HepG2 (cell line): ENCODE data around the gene ANKRD27. TPM values are rescaled to one million over a fixed set of nuclear protein-coding genes. Genes with fewer than 3 reads are reported as not detected.

Source experiments
- ATF1 ChIP-seq: IDR thresholded peaks from 2 replicates; pipeline ENCODE4 v1.6.1; 2016; ENCODE audit warnings: mild to moderate bottlenecking, control low read depth
- CEBPB ChIP-seq: IDR thresholded peaks from 2 replicates; pipeline ENCODE4 v1.6.1; 2011; ENCODE audit warnings: low read depth, low read length, improper control_type of control experiment, borderline replicate concordance
- ETV5 ChIP-seq: IDR thresholded peaks from 2 replicates; pipeline ENCODE4 v1.6.1; 2018; ENCODE audit warnings: missing biosample characterization, missing genetic modification reagents, inconsistent platforms, borderline replicate concordance
- FLYWCH1 ChIP-seq: sonication (generic); formaldehyde crosslinking; IDR thresholded peaks from 2 replicates; pipeline ENCODE4 v1.8.1; 2023; ENCODE audit warnings: mild to moderate bottlenecking, missing genetic modification reagents
- FOSL2 ChIP-seq: sonication (generic); formaldehyde crosslinking; IDR thresholded peaks from 2 replicates; pipeline ENCODE4 v1.4.0; 2020; ENCODE audit warnings: missing genetic modification reagents
- HDAC1 ChIP-seq: sonication (generic); formaldehyde crosslinking; IDR thresholded peaks from 2 replicates; pipeline ENCODE4 v1.5.1; 2020; ENCODE audit warnings: mild to moderate bottlenecking, missing genetic modification reagents
- HOXA9 ChIP-seq: sonication (generic); formaldehyde crosslinking; IDR thresholded peaks from 2 replicates; pipeline ENCODE4 v1.8.1; 2022; ENCODE audit warnings: missing genetic modification reagents, mild to moderate bottlenecking, moderate library complexity, borderline replicate concordance
- LCORL ChIP-seq, 2 experiments: fragments of 450-650 bp in 1 of 2; sonication (generic) in 1 of 2; formaldehyde crosslinking in 1 of 2; IDR thresholded peaks; 2 replicates each; pipeline versions ENCODE4 v1.5.0 to v1.6.1; 2017 to 2020; ENCODE audit warnings: antibody characterized with exemption in 1 of 2, missing genetic modification reagents in 1 of 2
- RARG ChIP-seq: sonication (generic); formaldehyde crosslinking; IDR thresholded peaks from 2 replicates; pipeline ENCODE4 v1.4.0; 2020; ENCODE audit warnings: low read depth, mild to moderate bottlenecking, missing genetic modification reagents
- SAP130 ChIP-seq: IDR thresholded peaks from 2 replicates; pipeline ENCODE4 v1.6.1; 2016; ENCODE audit warnings: low read depth
- SMC3 ChIP-seq: IDR thresholded peaks from 2 replicates; pipeline ENCODE4 v1.6.1; 2011; ENCODE audit warnings: low read length, improper control_type of control experiment
- ZNF121 ChIP-seq: sonication (generic); formaldehyde crosslinking; IDR thresholded peaks from 2 replicates; pipeline ENCODE4 v1.5.0; 2020; ENCODE audit warnings: mild to moderate bottlenecking, missing genetic modification reagents
- ZNF124 ChIP-seq: sonication (generic); formaldehyde crosslinking; IDR thresholded peaks from 2 replicates; pipeline ENCODE4 v1.4.0; 2020; ENCODE audit warnings: missing genetic modification reagents
- ZNF18 ChIP-seq: sonication (generic); formaldehyde crosslinking; IDR thresholded peaks from 2 replicates; pipeline ENCODE4 v1.8.0; 2022; ENCODE audit warnings: mild to moderate bottlenecking, missing genetic modification reagents; ENCODE audit not compliant: insufficient replicate concordance
- ZNF234 ChIP-seq: sonication (generic); formaldehyde crosslinking; conservative IDR thresholded peaks from 2 replicates; pipeline ENCODE4 v1.5.1; 2020; ENCODE audit warnings: mild to moderate bottlenecking, missing genetic modification reagents
- ZNF563 ChIP-seq: sonication (generic); formaldehyde crosslinking; IDR thresholded peaks from 2 replicates; pipeline ENCODE4 v1.8.0; 2022; ENCODE audit warnings: mild to moderate bottlenecking, moderate library complexity, missing genetic modification reagents
- ZSCAN31 ChIP-seq: sonication (generic); formaldehyde crosslinking; IDR thresholded peaks from 2 replicates; pipeline ENCODE4 v1.5.0; 2020; ENCODE audit warnings: low read depth, mild to moderate bottlenecking, missing genetic modification reagents
- polyA plus RNA-seq, 8 experiments: library from polyadenylated mRNA; depleted of rRNA in 3 of 8; stranded (reverse) in 7 of 8; unstranded in 1 of 8; fragments of >200 nt; fragmentation: Illumina TruSeq in 4 of 8; extraction: Trizol in 4 of 8; gene quantifications; 2 replicates each; pipeline versions ENCODE4 v1.2.1 to v1.2.3, GENCODE V29; 2011 to 2016; ENCODE audit warnings: low read depth in 4 of 8, missing spikeins in 1 of 8, mixed read lengths in 1 of 8; ENCODE audit not compliant: insufficient read depth in 1 of 8
- total RNA-seq, 5 experiments: library from RNA; depleted of rRNA; stranded (reverse); fragments of >200 nt; fragmentation: Illumina TruSeq; extraction: Trizol; gene quantifications; 2 replicates each; pipeline ENCODE4 v1.2.3, GENCODE V29; 2016; ENCODE audit warnings: low read depth in 1 of 5
- TF ChIP-seq, protein P1 (sequence below): sonication (generic); formaldehyde crosslinking; conservative IDR thresholded peaks from 2 replicates; pipeline ENCODE4 v1.8.1; 2023; ENCODE audit warnings: missing genetic modification reagents
- TF ChIP-seq, protein P2 (sequence below): sonication (generic); formaldehyde crosslinking; IDR thresholded peaks from 2 replicates; pipeline ENCODE4 v1.8.0; 2022; ENCODE audit warnings: mild to moderate bottlenecking, missing genetic modification reagents, moderate library complexity
- TF ChIP-seq, protein P3 (sequence below): sonication (generic); formaldehyde crosslinking; IDR thresholded peaks from 2 replicates; pipeline ENCODE4 v1.9.0; 2021; ENCODE audit warnings: mild to moderate bottlenecking, missing genetic modification reagents

The ANKRD27 gene
- total and polyA plus RNA-seq, 2 of the 13 experiments (the other 11 are each of a cell fraction or from before 2014, with no cell fraction given): 22.2 to 23.7 TPM

- no peak for TF ChIP-seq RARG (CRISPR knock-in tag)
- TF ChIP-seq ZNF18 (CRISPR knock-in tag): no peak
- TF ChIP-seq, protein P1, sequence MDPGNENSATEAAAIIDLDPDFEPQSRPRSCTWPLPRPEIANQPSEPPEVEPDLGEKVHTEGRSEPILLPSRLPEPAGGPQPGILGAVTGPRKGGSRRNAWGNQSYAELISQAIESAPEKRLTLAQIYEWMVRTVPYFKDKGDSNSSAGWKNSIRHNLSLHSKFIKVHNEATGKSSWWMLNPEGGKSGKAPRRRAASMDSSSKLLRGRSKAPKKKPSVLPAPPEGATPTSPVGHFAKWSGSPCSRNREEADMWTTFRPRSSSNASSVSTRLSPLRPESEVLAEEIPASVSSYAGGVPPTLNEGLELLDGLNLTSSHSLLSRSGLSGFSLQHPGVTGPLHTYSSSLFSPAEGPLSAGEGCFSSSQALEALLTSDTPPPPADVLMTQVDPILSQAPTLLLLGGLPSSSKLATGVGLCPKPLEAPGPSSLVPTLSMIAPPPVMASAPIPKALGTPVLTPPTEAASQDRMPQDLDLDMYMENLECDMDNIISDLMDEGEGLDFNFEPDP (CRISPR knock-in tag): no peak
- TF ChIP-seq ZNF124 (CRISPR knock-in tag): no peak
- TF ChIP-seq FLYWCH1: no peak
- TF ChIP-seq SMC3: no peak
- peak; percentile 63 for TF ChIP-seq SAP130 (CRISPR knock-in tag)
- TF ChIP-seq, protein P2, sequence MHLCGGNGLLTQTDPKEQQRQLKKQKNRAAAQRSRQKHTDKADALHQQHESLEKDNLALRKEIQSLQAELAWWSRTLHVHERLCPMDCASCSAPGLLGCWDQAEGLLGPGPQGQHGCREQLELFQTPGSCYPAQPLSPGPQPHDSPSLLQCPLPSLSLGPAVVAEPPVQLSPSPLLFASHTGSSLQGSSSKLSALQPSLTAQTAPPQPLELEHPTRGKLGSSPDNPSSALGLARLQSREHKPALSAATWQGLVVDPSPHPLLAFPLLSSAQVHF: no peak
- TF ChIP-seq ZNF234 (CRISPR knock-in tag): no peak
- no peak for TF ChIP-seq HOXA9
- peak; percentile 33; the same call in 1 of the 2 replicates for TF ChIP-seq ZNF563 (CRISPR knock-in tag)
- no peak for TF ChIP-seq ZNF121 (CRISPR knock-in tag)
- TF ChIP-seq ZSCAN31 (CRISPR knock-in tag): peak; percentile 48; the same call in 1 of the 2 replicates
- TF ChIP-seq FOSL2 (CRISPR knock-in tag): no peak
- TF ChIP-seq, protein P3, sequence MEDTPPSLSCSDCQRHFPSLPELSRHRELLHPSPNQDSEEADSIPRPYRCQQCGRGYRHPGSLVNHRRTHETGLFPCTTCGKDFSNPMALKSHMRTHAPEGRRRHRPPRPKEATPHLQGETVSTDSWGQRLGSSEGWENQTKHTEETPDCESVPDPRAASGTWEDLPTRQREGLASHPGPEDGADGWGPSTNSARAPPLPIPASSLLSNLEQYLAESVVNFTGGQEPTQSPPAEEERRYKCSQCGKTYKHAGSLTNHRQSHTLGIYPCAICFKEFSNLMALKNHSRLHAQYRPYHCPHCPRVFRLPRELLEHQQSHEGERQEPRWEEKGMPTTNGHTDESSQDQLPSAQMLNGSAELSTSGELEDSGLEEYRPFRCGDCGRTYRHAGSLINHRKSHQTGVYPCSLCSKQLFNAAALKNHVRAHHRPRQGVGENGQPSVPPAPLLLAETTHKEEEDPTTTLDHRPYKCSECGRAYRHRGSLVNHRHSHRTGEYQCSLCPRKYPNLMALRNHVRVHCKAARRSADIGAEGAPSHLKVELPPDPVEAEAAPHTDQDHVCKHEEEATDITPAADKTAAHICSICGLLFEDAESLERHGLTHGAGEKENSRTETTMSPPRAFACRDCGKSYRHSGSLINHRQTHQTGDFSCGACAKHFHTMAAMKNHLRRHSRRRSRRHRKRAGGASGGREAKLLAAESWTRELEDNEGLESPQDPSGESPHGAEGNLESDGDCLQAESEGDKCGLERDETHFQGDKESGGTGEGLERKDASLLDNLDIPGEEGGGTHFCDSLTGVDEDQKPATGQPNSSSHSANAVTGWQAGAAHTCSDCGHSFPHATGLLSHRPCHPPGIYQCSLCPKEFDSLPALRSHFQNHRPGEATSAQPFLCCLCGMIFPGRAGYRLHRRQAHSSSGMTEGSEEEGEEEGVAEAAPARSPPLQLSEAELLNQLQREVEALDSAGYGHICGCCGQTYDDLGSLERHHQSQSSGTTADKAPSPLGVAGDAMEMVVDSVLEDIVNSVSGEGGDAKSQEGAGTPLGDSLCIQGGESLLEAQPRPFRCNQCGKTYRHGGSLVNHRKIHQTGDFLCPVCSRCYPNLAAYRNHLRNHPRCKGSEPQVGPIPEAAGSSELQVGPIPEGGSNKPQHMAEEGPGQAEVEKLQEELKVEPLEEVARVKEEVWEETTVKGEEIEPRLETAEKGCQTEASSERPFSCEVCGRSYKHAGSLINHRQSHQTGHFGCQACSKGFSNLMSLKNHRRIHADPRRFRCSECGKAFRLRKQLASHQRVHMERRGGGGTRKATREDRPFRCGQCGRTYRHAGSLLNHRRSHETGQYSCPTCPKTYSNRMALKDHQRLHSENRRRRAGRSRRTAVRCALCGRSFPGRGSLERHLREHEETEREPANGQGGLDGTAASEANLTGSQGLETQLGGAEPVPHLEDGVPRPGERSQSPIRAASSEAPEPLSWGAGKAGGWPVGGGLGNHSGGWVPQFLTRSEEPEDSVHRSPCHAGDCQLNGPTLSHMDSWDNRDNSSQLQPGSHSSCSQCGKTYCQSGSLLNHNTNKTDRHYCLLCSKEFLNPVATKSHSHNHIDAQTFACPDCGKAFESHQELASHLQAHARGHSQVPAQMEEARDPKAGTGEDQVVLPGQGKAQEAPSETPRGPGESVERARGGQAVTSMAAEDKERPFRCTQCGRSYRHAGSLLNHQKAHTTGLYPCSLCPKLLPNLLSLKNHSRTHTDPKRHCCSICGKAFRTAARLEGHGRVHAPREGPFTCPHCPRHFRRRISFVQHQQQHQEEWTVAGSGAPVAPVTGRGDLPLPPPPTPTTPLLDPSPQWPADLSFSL (CRISPR knock-in tag): no peak
- TF ChIP-seq ATF1 (CRISPR knock-in tag): no peak
- peak; percentile 63 for TF ChIP-seq HDAC1 (CRISPR knock-in tag)
- TF ChIP-seq LCORL (IDR thresholded peaks at IDR 0.05): no peak
- TF ChIP-seq LCORL (CRISPR knock-in tag; IDR thresholded peaks at IDR 0.05): 0 out of 2 replicates have a peak, but pooled peaks have one; percentile 2
- TF ChIP-seq ETV5 (CRISPR knock-in tag): no peak
- no peak for TF ChIP-seq CEBPB
Observed at GRCh38 chr19:32674931-32675719, at the start of gene ANKRD27 (continued).
